Measurements from ENCODE around the gene ARHGAP6.
A peak's percentile ranks its signal among the peaks of the same experiment; 100 is the strongest.

The ARHGAP6 gene

DNA sequence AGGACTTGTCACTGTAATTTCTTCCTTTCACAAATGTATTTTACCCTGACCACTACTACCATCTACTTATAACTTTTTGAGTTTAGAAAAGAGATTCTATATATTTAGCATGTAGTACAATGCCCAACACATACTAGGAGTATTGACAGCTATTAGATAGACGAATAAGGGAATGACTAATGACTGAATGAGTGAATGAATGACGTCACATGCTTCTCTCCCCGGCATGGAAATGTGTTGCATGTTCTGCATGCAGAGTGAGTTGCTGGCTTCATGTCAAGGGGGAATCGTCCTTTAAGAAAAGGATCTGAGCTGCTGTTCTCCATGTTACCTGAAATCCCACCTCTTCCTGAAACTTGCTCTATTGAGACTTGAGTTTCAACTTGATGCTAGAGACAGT, 459.9 kb downstream of the ARHGAP6 start:
- DNase-seq, result no peak

DNA sequence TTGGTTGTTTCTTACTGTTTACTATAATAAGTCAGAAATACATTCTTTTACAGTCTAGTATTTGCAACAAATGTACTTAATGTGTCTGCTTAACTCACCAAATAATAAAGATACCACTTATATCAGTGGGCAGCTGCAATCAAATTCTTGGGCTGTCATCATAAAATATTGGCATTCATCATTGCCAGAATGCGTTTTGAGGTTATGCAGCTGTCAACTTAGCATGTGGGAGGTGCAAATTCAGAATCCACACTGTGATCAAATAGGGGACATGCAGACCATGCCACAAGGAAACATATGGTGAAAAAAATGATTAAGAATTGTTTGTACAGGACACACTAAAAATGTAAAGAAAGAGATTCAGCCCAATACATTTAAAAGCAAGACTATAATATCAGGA, 468.0 kb downstream of the ARHGAP6 start:
- DNase-seq, result no peak

- no peak for DNase-seq
Measured at GRCh38 chrX:11196476-11196875, 469.2 kb downstream of the ARHGAP6 start.

- DNase-seq, result no peak
Measured at GRCh38 chrX:11193035-11193469, 472.7 kb downstream of the ARHGAP6 start.

GRCh38 chrX:11190745-11191510, 474.8 kb downstream of the ARHGAP6 start:
- no peak for DNase-seq

DNA sequence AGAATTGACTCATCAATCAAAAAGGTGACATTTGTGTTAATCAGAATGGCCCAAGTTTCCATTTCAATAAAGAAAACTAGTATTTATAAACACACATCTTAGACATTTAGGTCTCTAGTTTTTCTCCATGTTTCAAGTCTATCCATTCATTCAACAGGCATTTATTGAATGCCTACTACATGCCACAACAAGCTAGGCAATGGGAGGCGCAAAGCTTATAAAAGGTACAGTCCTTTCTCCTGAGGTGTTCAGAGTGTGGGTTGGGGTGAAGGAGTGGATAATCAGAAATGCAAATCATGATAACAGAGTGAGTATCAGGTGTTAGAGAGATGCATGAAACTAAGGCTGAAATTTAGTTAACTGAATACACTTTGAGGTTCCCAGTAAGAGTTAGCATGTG, 476.6 kb downstream of the ARHGAP6 start:
- no peak for DNase-seq

GRCh38 chrX:11188664-11189063, 477.1 kb downstream of the ARHGAP6 start:
- no peak for DNase-seq

DNA sequence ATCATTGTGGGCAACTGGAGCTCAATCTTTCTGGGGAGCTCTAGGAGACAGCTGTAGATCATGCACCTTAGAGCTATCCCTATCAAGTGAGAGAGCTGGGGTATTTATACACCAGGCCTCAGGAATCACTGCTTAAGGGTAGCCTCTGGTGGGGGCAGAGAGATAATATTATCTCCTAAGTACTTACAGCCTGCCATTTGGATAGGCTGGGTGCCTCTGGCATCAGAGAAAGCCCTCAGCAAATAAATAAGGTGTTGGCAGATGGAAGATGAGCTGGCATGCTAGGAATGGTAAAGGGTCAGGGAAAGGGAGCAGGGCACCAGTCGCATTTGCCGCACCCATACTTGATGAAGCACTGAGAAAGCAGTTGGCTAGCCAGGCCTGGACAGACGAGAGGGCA, 478.7 kb downstream of the ARHGAP6 start:
- no peak for DNase-seq

- DNase-seq, result no peak
Measured at GRCh38 chrX:11185861-11186260, 479.9 kb downstream of the ARHGAP6 start.

- DNase-seq, result no peak
Measured at GRCh38 chrX:11180571-11180970, 485.1 kb downstream of the ARHGAP6 start.

- no peak for DNase-seq
Measured at GRCh38 chrX:11172415-11172814, 493.3 kb downstream of the ARHGAP6 start.

- DNase-seq, result no peak
Measured at GRCh38 chrX:11171956-11172355, 493.8 kb downstream of the ARHGAP6 start.

GRCh38 chrX:11164433-11164832, 501.3 kb downstream of the ARHGAP6 start:
- no peak for DNase-seq

DNA sequence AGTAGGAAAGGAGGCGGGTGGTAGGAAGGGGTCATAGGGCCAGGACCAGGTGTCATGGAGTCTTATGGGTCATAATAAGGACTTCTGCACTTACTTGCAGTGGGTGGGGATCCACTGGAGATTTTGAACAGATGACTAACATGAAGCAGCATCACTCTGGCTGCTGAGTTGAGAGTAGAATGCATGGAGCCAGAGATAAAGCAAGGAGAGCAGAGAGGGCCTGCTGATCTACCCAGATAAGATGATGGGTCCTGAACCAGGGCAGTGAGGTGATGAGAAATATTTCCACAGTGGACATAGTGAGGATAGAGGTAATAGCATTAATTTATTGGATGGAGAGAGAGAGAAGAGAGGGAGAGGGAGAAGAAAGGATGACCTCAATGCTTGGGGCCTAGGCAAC, 506.6 kb downstream of the ARHGAP6 start:
- no peak for DNase-seq

- no peak for DNase-seq
Measured at GRCh38 chrX:11151799-11152559, 513.7 kb downstream of the ARHGAP6 start.

GRCh38 chrX:11148401-11148800, 517.3 kb downstream of the ARHGAP6 start:
- no peak for DNase-seq

DNA sequence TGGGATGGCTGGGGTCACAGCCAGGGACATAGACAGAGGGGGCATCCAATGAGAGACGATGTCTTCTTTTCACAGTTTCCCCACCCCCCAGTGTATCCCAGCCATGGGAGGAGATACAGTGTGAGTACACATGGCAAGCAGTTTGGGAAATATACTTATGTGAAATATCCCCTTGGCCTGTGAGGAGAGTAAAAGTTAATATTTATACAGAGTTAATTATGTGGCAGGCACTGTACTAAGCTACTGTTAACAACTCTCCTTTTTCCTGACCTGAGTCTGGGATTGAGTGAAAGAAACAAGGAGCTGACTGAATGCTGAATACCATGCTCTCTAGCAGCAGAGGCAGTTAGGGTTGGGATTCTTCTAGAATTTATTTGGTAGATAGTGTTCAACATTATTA, 519.3 kb downstream of the ARHGAP6 start:
- no peak for DNase-seq

DNA sequence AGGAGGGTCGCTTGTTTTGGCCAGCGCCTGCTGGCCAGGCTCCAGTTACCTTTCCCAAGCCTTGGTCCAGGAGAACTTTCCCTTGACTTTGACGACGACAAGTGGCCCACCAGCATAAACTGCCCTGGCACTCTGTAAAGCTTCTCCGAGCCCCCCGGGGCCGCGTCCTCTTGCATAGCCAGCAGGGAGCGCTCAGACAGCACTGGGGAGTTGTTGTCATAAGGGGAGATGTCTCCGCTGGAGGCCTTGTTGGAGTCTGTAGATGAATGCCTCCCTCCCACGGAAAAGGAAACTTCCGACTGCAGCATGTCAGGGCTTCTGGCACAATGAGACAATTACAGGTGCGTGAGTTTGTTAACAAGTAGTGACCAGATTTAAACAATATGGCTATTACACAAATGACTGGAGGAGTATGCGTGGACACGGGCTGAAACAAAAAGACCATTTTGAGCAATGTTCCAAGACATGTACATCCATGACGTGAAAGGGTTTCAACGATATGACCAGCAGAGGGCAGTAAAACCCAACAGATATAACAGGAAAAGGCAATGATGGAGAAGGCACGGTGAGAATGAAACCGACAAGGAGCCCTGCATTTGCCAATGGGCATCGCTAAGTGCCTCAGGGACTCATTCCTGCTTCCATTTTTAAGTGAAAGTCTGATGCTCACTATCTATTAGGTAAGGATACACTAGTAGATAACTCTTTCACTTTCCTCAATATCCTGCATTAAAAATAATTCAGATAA, 521.6 kb downstream of the ARHGAP6 start:
- peak; percentile 4 for DNase-seq

- no peak for DNase-seq
Measured at GRCh38 chrX:11138498-11139390, 527.0 kb downstream of the ARHGAP6 start.

DNA sequence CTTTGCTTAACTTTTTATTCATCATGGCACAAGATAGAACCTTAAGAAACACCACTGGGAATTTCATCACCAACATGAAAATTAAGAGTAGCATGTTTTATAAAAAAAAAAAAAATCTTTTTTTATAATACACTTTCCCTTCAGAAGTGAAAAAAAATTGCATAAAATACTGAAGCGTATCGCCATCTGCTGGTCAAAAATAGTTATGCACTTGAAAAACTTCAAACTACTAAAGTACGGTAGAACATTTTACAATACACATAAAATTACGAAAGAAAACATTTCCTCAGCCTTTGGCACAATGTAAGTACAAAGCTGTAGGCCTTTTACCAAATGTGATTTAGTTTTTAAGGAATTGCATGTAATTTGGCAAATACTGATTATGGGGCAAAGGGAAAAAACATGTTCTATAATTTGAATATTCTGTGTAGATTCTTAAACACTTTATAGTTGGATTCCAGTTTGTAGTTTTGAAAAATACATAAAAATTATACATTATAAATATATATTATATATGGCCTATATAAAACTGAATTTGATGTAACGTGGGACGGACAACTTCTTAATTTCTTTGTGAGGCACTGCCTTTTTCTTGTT, 528.1 kb downstream of the ARHGAP6 start:
- DNase-seq, result no peak

DNA sequence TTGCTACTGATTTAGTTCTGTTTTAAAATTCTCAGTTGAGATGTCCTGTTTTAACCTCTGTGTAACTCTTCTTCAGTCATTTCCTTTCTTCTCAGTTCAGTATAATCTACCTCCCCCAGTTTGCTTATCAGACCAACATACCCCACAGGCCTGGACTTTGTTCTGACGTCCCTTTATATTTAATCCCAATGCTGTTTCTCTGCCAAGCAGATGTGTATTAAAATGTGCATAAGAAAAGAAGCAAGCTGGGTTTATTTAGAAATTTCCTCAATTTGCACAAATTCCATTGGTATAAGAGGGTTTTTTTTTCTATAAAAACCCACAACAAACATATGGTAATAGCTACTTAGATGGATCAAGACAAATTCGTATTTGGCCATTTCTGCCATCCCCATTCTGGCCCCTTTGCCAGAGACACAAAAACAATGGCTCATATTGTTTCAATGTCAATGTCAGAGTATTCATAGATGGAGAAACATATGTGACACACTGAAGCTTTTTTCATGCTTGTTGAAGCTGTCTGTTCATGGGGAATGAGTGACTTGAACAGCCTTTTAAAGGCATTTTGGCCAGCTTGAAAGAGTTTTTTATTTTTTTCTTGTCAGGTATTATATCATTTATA, 530.0 kb downstream of the ARHGAP6 start:
- DNase-seq, result no peak

DNA sequence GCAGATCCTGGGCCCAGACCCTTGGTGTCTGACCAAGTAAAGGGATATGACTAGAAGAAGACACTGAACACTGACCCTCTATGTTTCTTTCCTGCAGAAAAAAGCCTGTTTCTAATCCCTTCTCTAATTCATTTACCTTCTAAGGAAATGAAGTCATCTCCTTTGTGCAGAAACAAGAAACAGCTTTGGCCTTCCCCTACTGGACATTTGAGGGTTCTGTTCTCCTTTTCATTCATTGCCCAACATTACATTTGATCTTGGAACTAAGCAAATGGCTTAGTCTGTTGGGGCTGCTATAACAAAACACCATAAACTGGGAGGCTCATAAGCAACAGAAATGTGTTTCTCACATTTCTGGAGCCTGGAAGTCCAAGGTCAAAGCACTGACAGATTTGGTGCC, 534.6 kb downstream of the ARHGAP6 start:
- DNase-seq, result no peak

Data from stimulated activated CD4-positive, alpha-beta T cell treated with anti-CD3 and anti-CD28 coated beads, Interleukin-4, amount 100 ng/mL, for 1 hour (primary cell).